HG03342 (cell line): ENCODE data around the gene PLA2G2F.

Experiments used
- ATAC-seq: cut with Tn5 transposase; IDR thresholded peaks from one replicate; pipeline ENCODE4 v1.9.1; 2021; ENCODE audit warnings: mild to moderate bottlenecking, moderate library complexity; ENCODE audit not compliant: unreplicated experiment

PLA2G2F gene

GRCh38 chr1:20142001-20142710 is 3.0 kb downstream of the PLA2G2F start:
- no peak for ATAC-seq

DNA sequence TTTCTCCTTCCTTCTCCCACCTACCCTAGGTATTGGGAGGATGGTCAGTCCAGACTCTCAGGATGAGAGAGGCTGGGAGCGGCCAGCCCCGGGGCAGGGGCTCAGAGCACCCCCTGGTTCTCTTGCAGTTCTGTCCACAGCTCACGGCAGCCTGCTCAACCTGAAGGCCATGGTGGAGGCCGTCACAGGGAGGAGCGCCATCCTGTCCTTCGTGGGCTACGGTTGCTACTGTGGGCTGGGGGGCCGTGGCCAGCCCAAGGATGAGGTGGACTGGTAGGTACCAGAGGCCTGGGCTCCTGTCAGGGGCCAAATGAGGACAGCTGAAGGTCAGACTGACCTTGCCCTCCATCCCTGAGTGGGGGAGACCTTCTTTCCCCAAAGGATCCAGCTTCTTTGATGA is 4.2 kb downstream of the PLA2G2F start:
- ATAC-seq: no peak

DNA sequence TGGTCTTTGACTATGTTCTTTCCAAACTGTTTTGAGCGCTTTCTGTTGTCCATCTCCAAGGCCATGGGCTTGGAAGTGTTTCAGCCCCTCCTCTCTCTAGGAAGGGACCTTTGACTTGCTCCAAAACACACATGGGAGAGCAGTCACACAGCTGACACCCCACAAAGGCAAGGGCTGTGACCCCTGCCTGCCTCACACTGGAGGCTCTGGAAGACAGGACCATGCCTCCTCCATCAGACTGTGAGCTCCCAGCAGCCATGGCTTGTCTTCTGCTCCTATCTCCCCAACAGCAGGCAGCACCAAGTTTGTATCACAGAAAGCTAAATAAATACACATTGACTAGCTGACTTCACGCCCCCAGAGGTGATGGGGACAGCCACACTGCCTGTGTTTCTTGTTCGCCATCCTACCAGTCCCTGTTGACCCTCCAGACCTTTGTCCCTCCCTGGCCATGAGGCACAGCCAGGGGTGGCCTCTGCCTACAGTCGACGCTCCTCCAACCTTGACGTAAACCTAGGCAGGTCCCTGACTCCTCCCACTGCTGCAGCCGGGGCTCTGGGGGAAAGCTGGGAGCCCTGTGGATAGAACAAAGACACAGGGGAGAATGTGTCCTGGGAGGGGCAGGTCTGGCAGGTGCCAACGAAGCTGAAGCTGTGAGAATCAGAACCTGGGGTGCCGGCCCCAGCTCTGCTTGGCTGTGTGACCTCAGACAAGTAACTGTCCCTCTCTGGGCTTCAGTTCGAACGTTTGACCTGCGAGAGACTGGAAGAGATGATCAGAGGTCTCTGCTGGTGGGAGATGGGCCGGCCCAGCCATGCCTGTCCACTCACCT is 4.8 kb downstream of the PLA2G2F start:
- no peak for ATAC-seq

DNA sequence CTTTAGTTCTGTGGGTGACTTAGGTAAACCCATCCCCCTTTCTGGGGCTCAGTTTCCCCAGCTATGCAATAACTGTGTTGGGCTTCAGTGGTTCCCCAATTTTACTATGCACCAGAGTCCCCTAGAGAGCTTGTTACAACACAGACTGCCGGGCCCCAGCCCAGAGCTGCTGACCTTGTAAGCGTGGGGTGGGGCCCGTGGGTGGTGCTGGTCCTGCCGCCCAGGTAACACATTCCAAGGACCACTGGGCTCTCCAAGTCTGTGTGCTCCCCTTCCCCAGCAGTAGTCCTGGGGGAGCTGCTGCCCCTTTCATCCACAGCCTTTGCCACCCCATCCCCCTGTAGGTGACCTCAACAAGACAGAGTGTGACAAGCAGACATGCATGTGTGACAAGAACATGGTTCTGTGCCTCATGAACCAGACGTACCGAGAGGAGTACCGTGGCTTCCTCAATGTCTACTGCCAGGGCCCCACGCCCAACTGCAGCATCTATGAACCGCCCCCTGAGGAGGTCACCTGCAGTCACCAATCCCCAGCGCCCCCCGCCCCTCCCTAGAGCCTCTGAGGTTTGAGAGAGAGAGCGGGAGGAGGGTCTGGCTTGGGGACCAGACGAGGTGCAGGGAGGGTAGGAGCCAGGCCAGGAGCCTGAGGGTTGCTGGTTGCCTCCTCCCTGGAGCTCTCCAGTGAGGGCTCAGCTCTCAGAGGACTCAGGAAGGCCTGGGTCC is 8.9 kb downstream of the PLA2G2F start:
- no peak for ATAC-seq

DNA sequence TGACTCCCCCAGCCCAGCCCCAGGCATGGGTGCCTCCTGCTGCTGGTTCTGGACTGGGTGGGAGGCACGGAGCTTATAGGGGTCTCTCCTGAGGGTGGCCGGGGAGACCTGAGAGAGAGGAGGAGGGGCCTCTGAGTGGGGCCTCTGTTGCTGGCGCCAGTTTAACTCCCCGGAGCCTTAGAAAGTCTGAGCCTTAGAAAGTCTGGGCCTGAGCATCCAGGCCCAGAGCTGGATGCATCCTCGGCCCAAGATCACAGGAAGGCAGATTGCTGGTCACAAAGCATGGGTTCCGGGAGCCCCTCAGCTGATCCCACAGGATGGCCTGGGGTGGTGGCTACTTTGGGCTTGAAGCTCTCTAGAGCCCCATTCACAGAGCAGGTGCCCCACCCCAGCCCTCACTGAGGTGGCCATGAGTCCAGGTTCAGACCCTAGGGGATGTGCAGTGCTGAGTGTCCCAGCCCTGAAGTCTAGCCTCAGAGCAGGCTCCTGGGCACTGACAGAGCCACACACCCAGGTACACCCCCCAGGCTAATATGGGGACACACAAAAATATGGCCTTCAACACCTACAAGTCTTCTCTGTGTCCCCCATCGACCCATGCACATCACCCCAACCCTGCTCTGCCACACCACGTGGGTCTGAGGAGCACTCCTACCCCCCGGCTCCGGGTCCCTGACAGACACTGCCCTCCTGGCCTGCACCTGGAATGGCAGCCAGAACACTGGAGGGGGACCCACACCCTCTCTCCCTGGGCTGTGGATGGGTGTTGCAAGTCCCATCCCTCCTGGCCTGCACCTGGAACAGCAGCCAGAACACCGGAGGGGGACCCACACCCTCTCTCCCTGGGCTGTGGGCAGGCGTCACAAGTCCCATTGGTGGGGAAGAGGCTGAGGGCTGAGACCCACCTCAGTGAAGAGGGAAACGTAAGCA is 9.7 kb downstream of the PLA2G2F start:
- no peak for ATAC-seq

- no peak for ATAC-seq
Measured at GRCh38 chr1:20149601-20150325, 10.6 kb downstream of the PLA2G2F start.

- no peak for ATAC-seq
Measured at GRCh38 chr1:20150326-20150705, 11.2 kb downstream of the PLA2G2F start.

DNA sequence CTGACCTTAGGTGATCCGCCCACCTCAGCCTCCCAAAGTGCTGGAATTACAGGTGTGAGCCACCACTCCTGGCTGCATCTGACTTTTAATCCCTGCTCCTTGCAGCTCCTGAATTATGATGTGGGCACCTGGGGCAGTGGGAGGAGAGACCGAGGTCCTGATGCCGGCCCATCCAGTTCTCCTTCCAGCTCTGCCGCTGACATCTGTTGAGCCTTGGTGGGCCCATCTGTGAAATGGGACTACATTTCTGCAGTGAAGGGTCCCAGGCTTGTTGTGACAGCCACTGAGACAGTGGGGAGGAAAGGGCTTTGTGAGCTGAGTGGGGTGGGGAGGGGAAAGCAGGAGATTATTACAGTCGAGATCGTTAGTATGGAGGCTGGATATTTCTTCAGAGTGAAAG is 11.8 kb downstream of the PLA2G2F start:
- ATAC-seq: no peak

DNA sequence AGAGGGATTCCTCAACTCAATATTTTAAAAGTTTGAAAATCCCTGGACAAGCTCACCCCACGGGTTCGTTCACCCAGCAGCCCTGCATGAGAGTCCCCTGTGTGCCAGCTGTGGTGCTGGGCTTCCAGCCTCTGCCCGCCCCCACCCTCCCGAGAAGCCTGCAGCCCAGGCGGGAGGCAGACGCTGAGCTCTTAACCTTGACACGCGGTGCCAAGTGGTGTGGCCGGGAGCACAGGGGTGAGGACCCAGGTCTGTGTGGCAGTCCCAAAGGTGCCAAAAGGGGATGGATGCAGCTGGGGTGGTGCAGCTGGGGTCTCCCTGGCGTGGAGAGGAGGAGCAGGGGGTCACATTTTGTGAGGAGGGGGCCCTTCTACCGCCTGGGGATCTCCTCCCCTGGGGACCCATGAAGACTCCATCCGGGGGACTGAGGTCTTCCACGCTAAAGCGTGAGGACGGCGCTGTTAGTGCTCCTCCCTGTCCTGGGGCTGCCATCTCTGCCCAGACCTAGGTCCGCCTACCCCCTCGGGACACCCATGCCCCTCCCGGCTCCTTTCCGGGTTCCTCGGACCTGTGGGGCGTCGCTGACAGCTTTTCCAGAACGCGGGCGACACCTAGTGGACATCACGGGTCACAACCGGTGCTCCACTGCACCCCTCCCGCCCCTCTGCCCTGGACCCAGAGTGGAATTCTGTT is 12.9 kb downstream of the PLA2G2F start:
- peak; percentile 71 for ATAC-seq

DNA sequence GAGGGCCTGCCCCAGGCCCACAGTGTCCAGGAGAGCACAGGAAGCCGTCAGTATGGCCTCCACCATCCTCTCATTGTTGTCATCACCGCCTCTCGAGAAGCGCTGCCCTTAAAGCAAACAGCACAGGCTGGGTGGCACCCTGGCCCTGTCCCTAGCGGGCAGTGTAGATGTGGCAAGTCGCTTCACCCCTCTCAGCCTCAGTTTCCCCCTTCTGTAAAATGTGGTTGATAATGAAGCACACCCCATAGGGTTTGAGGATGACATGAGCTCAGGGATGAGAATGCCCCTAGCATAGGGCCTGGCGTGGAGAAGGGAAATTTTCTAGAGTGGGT is 13.4 kb downstream of the PLA2G2F start:
- no peak for ATAC-seq

DNA sequence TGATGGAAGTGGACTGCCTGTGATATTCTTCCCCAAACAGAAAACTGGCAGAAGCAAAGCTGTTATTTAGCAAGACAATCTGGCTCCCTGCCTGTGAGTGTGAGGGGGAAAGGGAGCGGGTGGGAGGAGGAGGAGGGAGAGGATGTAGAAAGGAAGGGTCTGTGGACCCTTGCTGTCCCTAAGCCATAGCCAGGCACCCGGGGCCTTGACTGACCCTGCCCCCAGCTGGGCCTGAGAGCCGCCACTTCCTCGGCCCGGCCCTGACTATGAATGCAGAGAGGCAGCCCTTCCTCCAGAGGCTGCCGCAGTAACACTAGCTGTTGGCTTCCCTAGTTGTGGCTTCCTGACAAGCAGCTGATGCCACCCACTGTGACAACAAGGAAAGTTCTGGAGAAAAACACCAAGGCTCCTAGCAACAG is 13.9 kb downstream of the PLA2G2F start:
- ATAC-seq: no peak

- no peak for ATAC-seq
Measured at GRCh38 chr1:20154301-20154831, 15.2 kb downstream of the PLA2G2F start.

GRCh38 chr1:20158358-20159070 is 19.4 kb downstream of the PLA2G2F start:
- ATAC-seq: no peak

DNA sequence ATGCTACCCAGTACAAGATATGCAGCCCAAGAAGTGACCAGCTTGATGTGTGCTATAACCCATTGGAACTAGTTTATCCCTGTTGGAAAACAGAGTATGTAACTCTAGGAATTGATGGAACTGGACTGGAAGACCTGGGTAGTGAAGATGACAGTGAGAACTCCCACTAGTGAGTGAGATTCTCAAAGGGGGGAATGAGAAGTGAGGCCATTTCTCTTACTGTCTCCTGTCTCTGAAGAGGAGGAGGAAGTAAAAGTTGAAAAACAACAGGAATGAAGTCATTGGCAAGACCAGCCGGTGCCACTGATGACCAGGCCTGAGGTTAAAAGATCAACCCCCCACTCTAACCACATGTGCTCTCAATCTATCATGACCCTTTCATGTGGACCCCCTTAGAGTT is 20.9 kb downstream of the PLA2G2F start:
- no peak for ATAC-seq

DNA sequence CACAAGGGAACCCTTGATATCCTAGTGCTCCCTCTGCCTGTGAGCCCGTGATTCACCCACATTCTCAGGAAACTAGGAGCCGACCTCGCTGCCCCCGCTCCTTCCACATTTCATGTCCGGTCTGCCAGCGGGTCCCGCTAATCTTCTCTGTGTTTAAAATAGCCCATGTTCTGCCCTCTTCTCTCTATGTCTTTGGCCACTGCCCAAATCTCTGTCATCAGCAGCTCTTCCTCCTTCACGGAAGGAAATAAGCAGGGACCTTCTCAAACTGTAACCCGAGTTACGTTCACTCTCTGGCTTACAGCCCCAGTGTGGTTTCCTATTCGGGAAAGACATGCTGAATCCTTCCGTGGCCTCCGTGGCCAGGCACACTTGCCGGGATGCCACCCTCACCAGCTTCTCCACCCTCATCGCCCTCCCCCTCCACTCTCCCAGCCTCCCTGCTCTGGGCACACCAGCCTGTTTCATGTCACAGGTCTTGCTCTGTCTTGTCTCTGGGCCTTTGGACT is 25.6 kb downstream of the PLA2G2F start:
- ATAC-seq: no peak

- no peak for ATAC-seq
Measured at GRCh38 chr1:20165522-20165951, 26.4 kb downstream of the PLA2G2F start.

GRCh38 chr1:20166051-20166450 is 26.9 kb downstream of the PLA2G2F start:
- no peak for ATAC-seq

DNA sequence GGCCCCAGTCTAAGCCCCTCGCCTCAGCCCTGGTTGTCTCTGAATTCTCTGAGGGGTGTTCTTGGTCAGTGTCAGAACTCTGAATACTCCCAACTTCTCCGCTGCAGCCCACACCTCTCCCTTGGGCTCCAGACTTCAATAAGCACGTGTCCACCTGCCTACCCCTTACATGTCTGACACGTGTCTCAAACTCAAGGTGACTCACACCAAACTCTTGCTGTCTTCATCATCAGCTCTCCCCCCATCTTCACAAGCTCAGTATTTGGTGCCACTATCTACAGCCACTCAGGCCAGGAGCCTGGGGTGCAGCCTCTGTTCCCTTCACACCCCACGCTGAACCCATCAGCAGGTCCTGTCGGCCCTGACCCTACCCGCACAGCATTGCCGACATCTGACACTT is 28.0 kb downstream of the PLA2G2F start:
- ATAC-seq: no peak
